Naive thymus-derived CD8-positive, alpha-beta T cell (primary cell): Measurements from ENCODE around the gene RAB6A. TPM values are rescaled to one million over a fixed set of nuclear protein-coding genes. Genes with fewer than 3 reads are reported as not detected.

Source experiments
- ATAC-seq, 2 donors: fragments of 150-1000 bp; cut with Tn5 transposase in 1 of 2; sonication (Bioruptor Pico), chemical (Tn5 transposase) in 1 of 2; 1 replicate in 1 of 2; 2 replicates in 1 of 2; pipeline ENCODE4 v1.10.0; 2021; ENCODE audit warnings: mild to moderate bottlenecking in 2 of 2, moderate library complexity in 2 of 2
- POLR2A ChIA-PET: fragments of 350-600 bp; sonication (Branson Sonifier 250); formaldehyde crosslinking; loops from one replicate; lab custom pipeline; 2021; ENCODE audit warnings: antibody characterized with exemption; lab: Charles Lee
- DNase-seq, 10 donors: peaks; one replicate each; pipeline versions ENCODE4 v3.0.0 to v3.0.0-alpha.2; 2020 to 2022
- H3K27ac Mint-ChIP-seq, 10 donors: one replicate each; pipeline ENCODE4 v1.8.0; 2020 to 2022; ENCODE audit warnings: mild to moderate bottlenecking in 10 of 10, mixed read lengths in 10 of 10, moderate library complexity in 4 of 10, inconsistent platforms in 1 of 10
- H3K27me3 Mint-ChIP-seq, 5 donors: one replicate each; pipeline ENCODE4 v1.8.0; 2021 to 2022; ENCODE audit warnings: mixed read lengths in 5 of 5
- H3K36me3 Mint-ChIP-seq, 3 donors: one replicate each; pipeline ENCODE4 v1.8.0; 2020 to 2022; ENCODE audit warnings: mixed read lengths in 3 of 3, mild to moderate bottlenecking in 2 of 3, inconsistent platforms in 1 of 3
- H3K4me1 Mint-ChIP-seq, 4 donors: one replicate each; pipeline ENCODE4 v1.8.0; 2021 to 2022; ENCODE audit warnings: mixed read lengths in 4 of 4
- H3K4me3 Mint-ChIP-seq, 10 donors: one replicate each; pipeline ENCODE4 v1.8.0; 2020 to 2022; ENCODE audit warnings: mild to moderate bottlenecking in 10 of 10, mixed read lengths in 10 of 10, moderate library complexity in 6 of 10, inconsistent platforms in 1 of 10
- H3K9me3 Mint-ChIP-seq, 9 donors: one replicate each; pipeline ENCODE4 v1.8.0; 2020 to 2022; ENCODE audit warnings: mixed read lengths in 9 of 9, mild to moderate bottlenecking in 3 of 9, inconsistent platforms in 1 of 9, moderate library complexity in 1 of 9
- polyA plus RNA-seq, 3 donors: library from polyadenylated mRNA; unstranded; fragments of 300-500 nt; fragmentation: Illumina TruSeq; gene quantifications; one replicate each; pipeline ENCODE4 v1.2.3, GENCODE V29; 2021
- total RNA-seq, 8 experiments: library from RNA in 2 of 8; stranded (reverse) in 2 of 8; gene quantifications; one replicate each; pipeline ENCODE4 v1.2.3 and lab custom pipeline; 2021 to 2026

RAB6A gene
- total and polyA plus RNA-seq, 5 experiments from 2014 or later: 79.3 to 94.3 (median 88.5) TPM

- H3K27ac Mint-ChIP-seq: peak overlapping the region in 7 of 10 donors; percentile 55 to 87 (median 81)
- H3K4me3 Mint-ChIP-seq: peak overlapping the region in 8 of 10 donors; percentile 22 to 92 (median 60)
These were observed 111.7 kb downstream of the RAB6A start for GRCh38 chr11:73649206-73649605.

GRCh38 chr11:73648571-73649046 lies 112.3 kb downstream of the RAB6A start:
- peaks cover 15 to 33% (median 29%) of the 10 kb centered on the region in 4 donors for H3K4me1 Mint-ChIP-seq
- peak overlapping the region; percentile 23 to 98 (median 89) for H3K4me3 Mint-ChIP-seq
- ATAC-seq (no peak), DNase-seq (no peak)
- POLR2A ChIA-PET: interaction anchor here (1.2 to 1.6 kb wide), 4 partner anchors 12 to 50 kb away, joined by 4 to 6 read pairs (median 4); partner anchors contain the start of gene FAM168A
- peak overlapping the region in 9 of 10 donors; percentile 55 to 98 (median 96) for H3K27ac Mint-ChIP-seq
- no peaks in the 10 kb centered on the region for H3K9me3 Mint-ChIP-seq
- H3K36me3 Mint-ChIP-seq: peaks cover 0 to 28% (median 0%) of the 10 kb centered on the region in 3 donors
- no peaks in the 10 kb centered on the region for H3K27me3 Mint-ChIP-seq

More at GRCh38 chr11:73649206-73649605, 111.7 kb downstream of the RAB6A start:
- Mint-ChIP-seq H3K9me3 (no peaks in the 10 kb centered on the region), H3K4me1 (peaks cover 15 to 33% (median 29%) of the 10 kb centered on the region in 4 donors), H3K27me3 (no peaks in the 10 kb centered on the region), H3K36me3 (peaks cover 0 to 34% (median 2%) of the 10 kb centered on the region in 3 donors)
- no peak for ATAC-seq
- DNase-seq: no peak
- POLR2A ChIA-PET: interaction anchor here (1.6 kb wide), 1 partner anchor 11 kb away, joined by 4 read pairs; no protein-coding TSS in a partner anchor

- Mint-ChIP-seq H3K4me3 (peak overlapping the region; percentile 87 to 98 (median 90)), H3K27ac (peak overlapping the region; percentile 83 to 98 (median 96)), H3K36me3 (peaks cover 0 to 24% (median 0%) of the 10 kb centered on the region in 3 donors), H3K4me1 (peaks cover 15 to 33% (median 29%) of the 10 kb centered on the region in 4 donors), H3K9me3 (no peaks in the 10 kb centered on the region), H3K27me3 (no peaks in the 10 kb centered on the region)
- DNase-seq (no peak), ATAC-seq (no peak)
- POLR2A ChIA-PET: interaction anchor here (1.2 to 1.6 kb wide), 4 partner anchors 14 to 131 kb away, joined by 4 to 6 read pairs (median 4); partner anchors contain the start of gene FAM168A
These were observed 112.8 kb downstream of the RAB6A start for GRCh38 chr11:73648121-73648520.

GRCh38 chr11:73647459-73648100 lies 113.3 kb downstream of the RAB6A start:
- Mint-ChIP-seq H3K36me3 (peaks cover 0 to 18% (median 0%) of the 10 kb centered on the region in 3 donors), H3K4me1 (peaks cover 15 to 33% (median 29%) of the 10 kb centered on the region in 4 donors), H3K27me3 (no peaks in the 10 kb centered on the region), H3K27ac (peak overlapping the region; percentile 83 to 98 (median 96)), H3K9me3 (no peaks in the 10 kb centered on the region), H3K4me3 (peak overlapping the region; percentile 87 to 98 (median 90))
- peak; percentile 98 for ATAC-seq
- POLR2A ChIA-PET: interaction anchor here (0.8 to 1.6 kb wide), 6 partner anchors 14 to 132 kb away, joined by 3 to 6 read pairs (median 4); partner anchors contain the start of gene FAM168A
- DNase-seq: peak; percentile 87 to 97 (median 95)

- Mint-ChIP-seq H3K4me1 (peaks cover 15 to 36% (median 30%) of the 10 kb centered on the region in 4 donors), H3K27me3 (no peaks in the 10 kb centered on the region), H3K36me3 (peaks cover 0 to 6% (median 0%) of the 10 kb centered on the region in 3 donors), H3K4me3 (peak within 1 kb of the TSS; percentile 87 to 98 (median 90)), H3K27ac (peak within 1 kb of the TSS; percentile 83 to 98 (median 96)), H3K9me3 (no peaks in the 10 kb centered on the region)
- ATAC-seq (no peak), DNase-seq (no peak)
- POLR2A ChIA-PET: interaction anchor here (0.6 to 1.6 kb wide), 4 partner anchors 11 to 134 kb away, joined by 3 to 6 read pairs (median 4); no protein-coding TSS in a partner anchor
These were observed 114.8 kb downstream of the RAB6A start, which contains the start of gene PLEKHB1 for GRCh38 chr11:73645972-73646631. Gene PLEKHB1, plus strand, starts transcription at chr11:73646581. Its CDS starts 28 bp downstream, at chr11:73646609.

- POLR2A ChIA-PET: interaction anchor here (0.6 to 1.6 kb wide), 4 partner anchors 11 to 1211 kb away, joined by 3 to 6 read pairs (median 4); no protein-coding TSS in a partner anchor
- Mint-ChIP-seq H3K27ac (peak overlapping the region in 6 of 10 donors; percentile 23 to 80 (median 49)), H3K36me3 (no peaks in the 10 kb centered on the region), H3K4me3 (peak overlapping the region in 1 of 10 donors; percentile 41), H3K27me3 (no peaks in the 10 kb centered on the region), H3K4me1 (peaks cover 19 to 43% (median 35%) of the 10 kb centered on the region in 4 donors), H3K9me3 (no peaks in the 10 kb centered on the region)
- DNase-seq (no peak), ATAC-seq (no peak)
These were observed 115.5 kb downstream of the RAB6A start for GRCh38 chr11:73645121-73645969.

GRCh38 chr11:73641668-73642067 lies 119.2 kb downstream of the RAB6A start:
- POLR2A ChIA-PET: interaction anchor here (1.0 kb wide), 1 partner anchor 11 kb away, joined by 3 read pairs; no protein-coding TSS in a partner anchor
- peak overlapping the region in 1 of 10 donors; percentile 69 for H3K27ac Mint-ChIP-seq
- H3K4me1 Mint-ChIP-seq: peaks cover 6 to 22% (median 11%) of the 10 kb centered on the region in 4 donors
- no peak overlapping the region for H3K4me3 Mint-ChIP-seq
- no peaks in the 10 kb centered on the region for H3K9me3 Mint-ChIP-seq
- no peaks in the 10 kb centered on the region for H3K36me3 Mint-ChIP-seq
- no peak for ATAC-seq
- peaks cover 0 to 2% (median 0%) of the 10 kb centered on the region in 5 donors for H3K27me3 Mint-ChIP-seq
- no peak for DNase-seq

- Mint-ChIP-seq H3K27ac (peak overlapping the region; percentile 11 to 90 (median 66)), H3K9me3 (no peaks in the 10 kb centered on the region), H3K27me3 (peaks cover 0 to 2% (median 0%) of the 10 kb centered on the region in 5 donors), H3K36me3 (no peaks in the 10 kb centered on the region), H3K4me3 (peak overlapping the region in 2 of 10 donors; percentile 11 to 38), H3K4me1 (peaks cover 6 to 16% (median 9%) of the 10 kb centered on the region in 4 donors)
- ATAC-seq (peak; percentile 35 to 39), DNase-seq (peak in 2 of 10 donors; percentile 15 to 17)
- POLR2A ChIA-PET: interaction anchor here (1.0 kb wide), 1 partner anchor 10 kb away, joined by 3 read pairs; no protein-coding TSS in a partner anchor
These were observed 120.3 kb downstream of the RAB6A start for GRCh38 chr11:73640592-73640991.

GRCh38 chr11:73637012-73637411 lies 123.9 kb downstream of the RAB6A start:
- Mint-ChIP-seq H3K4me3 (no peak overlapping the region), H3K9me3 (peaks cover 0 to 12% (median 0%) of the 10 kb centered on the region in 9 donors), H3K36me3 (peaks cover 0 to 1% (median 0%) of the 10 kb centered on the region in 3 donors), H3K27me3 (peaks cover 0 to 2% (median 0%) of the 10 kb centered on the region in 5 donors), H3K4me1 (peaks cover 8 to 33% (median 22%) of the 10 kb centered on the region in 4 donors), H3K27ac (no peak overlapping the region)
- DNase-seq: no peak
- POLR2A ChIA-PET: no interaction called here
- no peak for ATAC-seq

- Mint-ChIP-seq H3K4me1 (peaks cover 8 to 30% (median 21%) of the 10 kb centered on the region in 4 donors), H3K4me3 (no peak overlapping the region), H3K36me3 (peaks cover 0 to 2% (median 0%) of the 10 kb centered on the region in 3 donors), H3K27me3 (peaks cover 0 to 2% (median 0%) of the 10 kb centered on the region in 5 donors), H3K9me3 (peaks cover 0 to 12% (median 0%) of the 10 kb centered on the region in 9 donors), H3K27ac (no peak overlapping the region)
- DNase-seq (no peak), ATAC-seq (no peak)
- POLR2A ChIA-PET: no interaction called here
These were observed 124.6 kb downstream of the RAB6A start for GRCh38 chr11:73636249-73636648.

- H3K36me3 Mint-ChIP-seq: peaks cover 0 to 2% (median 0%) of the 10 kb centered on the region in 3 donors
- POLR2A ChIA-PET: no interaction called here
- H3K4me1 Mint-ChIP-seq: peaks cover 8 to 26% (median 20%) of the 10 kb centered on the region in 4 donors
These were observed 125.2 kb downstream of the RAB6A start for GRCh38 chr11:73635721-73636120.

More at GRCh38 chr11:73635721-73636120, 125.2 kb downstream of the RAB6A start:
- Mint-ChIP-seq H3K27me3 (peaks cover 0 to 2% (median 0%) of the 10 kb centered on the region in 5 donors), H3K9me3 (peaks cover 0 to 12% (median 0%) of the 10 kb centered on the region in 9 donors), H3K4me3 (no peak overlapping the region), H3K27ac (no peak overlapping the region)
- DNase-seq (no peak), ATAC-seq (no peak)
